Measurements from ENCODE around the gene DSC1.

Gene DSC1

GRCh38 chr18:31105733-31106132 is 56.9 kb downstream of the DSC1 start:
- TF ChIP-seq, protein P1, sequence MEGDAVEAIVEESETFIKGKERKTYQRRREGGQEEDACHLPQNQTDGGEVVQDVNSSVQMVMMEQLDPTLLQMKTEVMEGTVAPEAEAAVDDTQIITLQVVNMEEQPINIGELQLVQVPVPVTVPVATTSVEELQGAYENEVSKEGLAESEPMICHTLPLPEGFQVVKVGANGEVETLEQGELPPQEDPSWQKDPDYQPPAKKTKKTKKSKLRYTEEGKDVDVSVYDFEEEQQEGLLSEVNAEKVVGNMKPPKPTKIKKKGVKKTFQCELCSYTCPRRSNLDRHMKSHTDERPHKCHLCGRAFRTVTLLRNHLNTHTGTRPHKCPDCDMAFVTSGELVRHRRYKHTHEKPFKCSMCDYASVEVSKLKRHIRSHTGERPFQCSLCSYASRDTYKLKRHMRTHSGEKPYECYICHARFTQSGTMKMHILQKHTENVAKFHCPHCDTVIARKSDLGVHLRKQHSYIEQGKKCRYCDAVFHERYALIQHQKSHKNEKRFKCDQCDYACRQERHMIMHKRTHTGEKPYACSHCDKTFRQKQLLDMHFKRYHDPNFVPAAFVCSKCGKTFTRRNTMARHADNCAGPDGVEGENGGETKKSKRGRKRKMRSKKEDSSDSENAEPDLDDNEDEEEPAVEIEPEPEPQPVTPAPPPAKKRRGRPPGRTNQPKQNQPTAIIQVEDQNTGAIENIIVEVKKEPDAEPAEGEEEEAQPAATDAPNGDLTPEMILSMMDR (IDR thresholded peaks at IDR 0.05; ENCODE audit: insufficient read depth, low read depth, low read length, missing control alignments) = no peak
- H3K4me3 ChIP-seq (ENCODE audit: low read length) = no peak overlapping the region
- DNase-seq (ENCODE audit: low read depth) = no peak

DNA sequence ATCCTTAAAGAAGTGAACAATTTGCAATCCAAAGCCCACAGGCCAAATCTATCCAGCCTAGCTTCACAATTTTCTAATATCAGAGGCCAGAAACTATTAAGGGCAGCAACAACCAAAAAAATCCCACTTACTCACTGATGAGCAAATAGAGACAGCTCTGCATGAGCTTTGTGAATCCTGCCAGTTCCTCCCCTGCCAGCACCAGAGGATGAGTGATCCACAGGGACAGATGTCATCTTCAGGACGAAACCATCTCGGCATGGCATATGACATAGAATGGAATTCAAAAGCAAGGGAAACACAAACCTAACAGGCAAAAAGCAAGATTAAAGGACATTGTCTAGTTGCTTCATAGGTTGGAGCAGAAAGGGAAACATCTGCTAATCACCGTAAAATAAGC is 58.2 kb downstream of the DSC1 start:
- TF ChIP-seq, protein P1 (IDR thresholded peaks at IDR 0.05; ENCODE audit: insufficient read depth, low read depth, low read length, missing control alignments) = no peak
- no peak overlapping the region for H3K4me3 ChIP-seq (ENCODE audit: low read length)
- DNase-seq (ENCODE audit: low read depth) = peak; percentile 66

- DNase-seq (ENCODE audit: low read depth) = peak; percentile 78
- TF ChIP-seq, protein P1 (IDR thresholded peaks at IDR 0.05; ENCODE audit: insufficient read depth, low read depth, low read length, missing control alignments) = no peak
- H3K4me3 ChIP-seq (ENCODE audit: low read length) = no peak overlapping the region
These were observed 59.2 kb downstream of the DSC1 start for GRCh38 chr18:31103423-31103822.

GRCh38 chr18:31102941-31103340 is 59.7 kb downstream of the DSC1 start:
- peak overlapping the region; percentile 80 for H3K4me3 ChIP-seq (ENCODE audit: low read length)
- DNase-seq (ENCODE audit: low read depth) = peak; percentile 87
- TF ChIP-seq, protein P1 (IDR thresholded peaks at IDR 0.05; ENCODE audit: insufficient read depth, low read depth, low read length, missing control alignments) = no peak

- TF ChIP-seq, protein P1 (IDR thresholded peaks at IDR 0.05; ENCODE audit: insufficient read depth, low read depth, low read length, missing control alignments) = no peak
- peak within 1 kb of the TSS; percentile 80 for H3K4me3 ChIP-seq (ENCODE audit: low read length)
- DNase-seq (ENCODE audit: low read depth) = peak; percentile 83
These were observed 60.5 kb downstream of the DSC1 start, which contains the start of gene DSC2 for GRCh38 chr18:31102025-31102684. Gene DSC2 (minus strand): TSS chr18:31102421. CDS start chr18:31101971, 450 bp downstream.

DNA sequence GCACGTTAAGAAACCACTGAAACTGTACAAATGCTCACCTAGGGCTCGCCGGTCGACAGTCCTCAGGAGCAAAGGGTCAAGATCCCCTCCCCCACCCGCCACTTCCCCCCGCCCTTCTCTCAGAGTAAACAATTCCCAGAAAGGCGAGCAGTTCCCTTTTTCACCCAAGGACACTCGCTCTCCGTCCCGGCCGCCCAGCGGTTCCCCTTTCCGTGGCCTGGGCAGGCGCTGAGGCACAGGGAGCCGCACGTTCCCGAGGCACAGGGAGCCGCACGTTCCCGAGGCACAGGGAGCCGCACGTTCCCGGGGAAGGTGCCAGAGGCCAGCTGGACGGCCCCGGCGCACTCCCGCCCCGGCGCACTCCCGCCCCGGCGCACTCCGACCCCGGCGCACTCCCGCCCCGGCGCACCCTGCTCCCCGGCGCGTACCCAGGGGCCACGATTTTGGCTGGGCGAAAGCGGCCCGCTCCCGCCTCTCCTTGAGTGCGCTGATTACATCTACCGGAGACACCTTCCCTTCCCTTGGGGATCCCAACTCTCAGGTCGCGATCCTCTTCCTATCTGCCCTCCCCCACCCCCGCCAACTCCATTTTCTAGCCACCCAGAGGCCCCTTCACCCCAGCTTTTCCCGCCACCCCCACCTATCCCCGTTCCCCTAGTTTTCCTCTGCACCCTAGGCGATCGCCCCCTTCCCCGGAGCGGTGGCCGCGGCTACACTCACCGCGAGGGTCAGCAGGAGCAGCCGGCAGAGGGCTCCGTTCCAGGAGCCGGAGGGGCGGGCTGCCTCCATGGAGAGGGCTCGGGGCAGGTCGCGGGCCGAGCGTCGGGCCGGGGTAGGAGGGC is 61.3 kb downstream of the DSC1 start:
- TF ChIP-seq, protein P1 (IDR thresholded peaks at IDR 0.05; ENCODE audit: insufficient read depth, low read depth, low read length, missing control alignments) = no peak
- peak; percentile 42 for DNase-seq (ENCODE audit: low read depth)
- peak overlapping the region; percentile 80 for H3K4me3 ChIP-seq (ENCODE audit: low read length)

All from epithelial cell of esophagus (primary cell).